Measurements from ENCODE around the gene SLC43A2. TPM values are rescaled to one million over a fixed set of nuclear protein-coding genes. Genes with fewer than 3 reads are reported as not detected.
A peak's percentile ranks its signal among the peaks of the same experiment; 100 is the strongest.

SLC43A2 gene
- total and polyA plus RNA-seq, 2 donors (not counting 3 experiments of a cell fraction or from before 2014, with no cell fraction given) = 41.7 to 52.0 TPM

DNA sequence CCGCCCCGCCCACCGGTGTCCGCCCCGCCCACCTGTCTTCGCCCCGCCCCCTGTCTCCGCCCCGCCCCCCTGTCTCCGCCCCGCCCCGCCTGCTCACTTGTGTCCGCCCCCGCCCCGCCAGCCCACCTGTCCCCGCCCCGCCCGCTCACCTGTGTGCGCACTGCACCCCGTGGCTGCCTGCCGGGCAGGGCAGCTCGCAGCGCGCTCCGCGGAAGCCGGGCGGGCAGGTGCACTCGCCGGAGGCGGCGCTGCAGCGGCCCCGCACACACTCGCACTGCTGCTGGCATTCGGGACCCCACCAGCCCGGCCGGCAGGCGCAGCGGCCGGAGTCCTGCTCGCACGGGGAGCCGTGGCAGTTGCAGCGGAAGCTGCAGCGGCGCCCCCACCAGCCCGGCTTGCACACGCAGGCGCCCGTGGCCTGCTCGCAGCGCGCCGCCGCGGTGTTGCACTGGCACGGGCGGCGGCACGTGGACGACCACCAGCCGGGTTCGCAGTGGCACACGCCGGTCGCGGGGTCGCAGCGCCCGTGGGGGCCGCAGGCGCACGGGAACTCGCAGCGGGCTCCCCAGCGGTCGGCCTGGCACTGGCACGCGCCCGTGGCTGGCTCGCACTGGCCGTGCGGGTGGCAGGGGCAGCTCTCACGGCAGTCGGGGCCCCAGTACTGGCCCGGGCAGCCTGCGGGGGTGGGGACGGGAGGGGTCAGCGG lies 14.8 kb upstream of the SLC43A2 start:
- ChIA-PET CTCF (interaction anchor here (1.5 to 7.7 kb wide), 3 partner anchors 14 to 384 kb away, joined by 7 to 218 read pairs (median 24); partner anchors contain the start of gene SLC43A2), POLR2A (no interaction called here)
- H3K4me2 ChIP-seq (ENCODE audit: insufficient read depth, low read length) = peak overlapping the region; percentile 53
- H3K4me1 ChIP-seq (ENCODE audit: control insufficient read depth, extremely low read depth, insufficient read depth, low read length) = peaks cover 35% of the 10 kb centered on the region
- H3K9me3 ChIP-seq (replicated peaks; ENCODE audit: control insufficient read depth, insufficient read depth, low read length) = no peaks in the 10 kb centered on the region
- peaks cover 14% of the 10 kb centered on the region for H3K79me2 ChIP-seq (ENCODE audit: control insufficient read depth, insufficient read depth, low read length)
- no peaks in the 10 kb centered on the region for H3K27me3 ChIP-seq (ENCODE audit: control insufficient read depth in 2 of 2, insufficient read depth in 2 of 2, low read length in 2 of 2)
- H3K9ac ChIP-seq (replicated peaks; ENCODE audit: extremely low read depth, insufficient read depth, low read length) = peak overlapping the region; percentile 84
- peaks cover 0 to 16% of the 10 kb centered on the region in 2 experiments for H3K36me3 ChIP-seq (ENCODE audit: control insufficient read depth in 2 of 2, extremely low read depth in 1 of 2, insufficient read depth in 2 of 2, low read length in 2 of 2)
- TF ChIP-seq, protein P1, sequence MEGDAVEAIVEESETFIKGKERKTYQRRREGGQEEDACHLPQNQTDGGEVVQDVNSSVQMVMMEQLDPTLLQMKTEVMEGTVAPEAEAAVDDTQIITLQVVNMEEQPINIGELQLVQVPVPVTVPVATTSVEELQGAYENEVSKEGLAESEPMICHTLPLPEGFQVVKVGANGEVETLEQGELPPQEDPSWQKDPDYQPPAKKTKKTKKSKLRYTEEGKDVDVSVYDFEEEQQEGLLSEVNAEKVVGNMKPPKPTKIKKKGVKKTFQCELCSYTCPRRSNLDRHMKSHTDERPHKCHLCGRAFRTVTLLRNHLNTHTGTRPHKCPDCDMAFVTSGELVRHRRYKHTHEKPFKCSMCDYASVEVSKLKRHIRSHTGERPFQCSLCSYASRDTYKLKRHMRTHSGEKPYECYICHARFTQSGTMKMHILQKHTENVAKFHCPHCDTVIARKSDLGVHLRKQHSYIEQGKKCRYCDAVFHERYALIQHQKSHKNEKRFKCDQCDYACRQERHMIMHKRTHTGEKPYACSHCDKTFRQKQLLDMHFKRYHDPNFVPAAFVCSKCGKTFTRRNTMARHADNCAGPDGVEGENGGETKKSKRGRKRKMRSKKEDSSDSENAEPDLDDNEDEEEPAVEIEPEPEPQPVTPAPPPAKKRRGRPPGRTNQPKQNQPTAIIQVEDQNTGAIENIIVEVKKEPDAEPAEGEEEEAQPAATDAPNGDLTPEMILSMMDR (IDR thresholded peaks at IDR 0.05; ENCODE audit: extremely low read depth in 1 of 2, insufficient read depth in 1 of 2, low read depth in 1 of 2, low read length in 2 of 2) = peak; percentile 16 to 29
- TF ChIP-seq JUN (IDR thresholded peaks at IDR 0.05; ENCODE audit: borderline replicate concordance, insufficient read depth, insufficient read length, low read depth) = no peak
- H3K9me1 ChIP-seq (replicated peaks; ENCODE audit: control insufficient read depth, extremely low read depth, insufficient read depth, low read length) = no peaks in the 10 kb centered on the region
- peak overlapping the region; percentile 72 for H3K27ac ChIP-seq (ENCODE audit: insufficient read depth, low read depth, low read length)
- H3K4me3 ChIP-seq (replicated peaks in 1 of 3; ENCODE audit: insufficient read depth in 1 of 3, low read depth in 1 of 3, low read length in 3 of 3) = peak overlapping the region in 1 of 3 experiments; percentile 78
- dilution Hi-C loops (cut with MboI; ENCODE audit: extremely low pct_ligation_motif_present, low sequenced_read_pairs) = no loop called here
- intact Hi-C loops (cut with micrococcal nuclease) = no loop called here
- no peaks in the 10 kb centered on the region for H4K20me1 ChIP-seq (replicated peaks; ENCODE audit: control insufficient read depth, extremely low read depth, insufficient read depth, low read length)
- no peak overlapping the region for H2AFZ ChIP-seq (ENCODE audit: low read depth, low read length)
- no TSS peak for BruUV-seq (replicated peaks)
- FAIRE-seq (no peak), DNase-seq (ENCODE audit: low read depth, low spot score) (no peak)

DNA sequence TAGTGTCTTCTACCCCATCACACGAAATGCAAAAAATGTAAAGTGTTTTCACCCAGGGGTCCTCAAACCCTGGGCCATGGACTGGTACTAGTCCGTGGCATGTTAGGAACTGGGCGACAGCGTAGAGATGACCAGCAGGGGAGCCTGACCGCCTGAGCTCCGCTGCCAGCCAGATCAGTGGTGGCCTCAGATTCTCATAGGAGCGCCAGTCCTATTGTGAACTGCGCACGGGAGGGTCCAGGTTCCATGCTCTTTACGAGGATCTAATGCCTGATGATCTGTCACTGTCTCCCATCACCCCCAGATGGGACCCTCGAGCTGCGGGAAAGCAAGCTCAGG lies 12.4 kb upstream of the SLC43A2 start:
- no peaks in the 10 kb centered on the region for H3K27me3 ChIP-seq (ENCODE audit: control insufficient read depth in 2 of 2, insufficient read depth in 2 of 2, low read length in 2 of 2)
- DNase-seq (ENCODE audit: low read depth, low spot score) (no peak), FAIRE-seq (no peak)
- H3K9ac ChIP-seq (replicated peaks; ENCODE audit: extremely low read depth, insufficient read depth, low read length) = no peak overlapping the region
- TF ChIP-seq POLR2AphosphoS5 (IDR thresholded peaks at IDR 0.05; ENCODE audit: insufficient read depth, low read depth, low read length) (peak; percentile 5), POLR2A (IDR thresholded peaks at IDR 0.05; ENCODE audit: low read depth, low read length) (no peak)
- H2AFZ ChIP-seq (ENCODE audit: low read depth, low read length) = no peak overlapping the region
- H3K4me1 ChIP-seq (ENCODE audit: control insufficient read depth, extremely low read depth, insufficient read depth, low read length) = peaks cover 20% of the 10 kb centered on the region
- dilution Hi-C loops (cut with MboI; ENCODE audit: extremely low pct_ligation_motif_present, low sequenced_read_pairs) = no loop called here
- peaks cover 0 to 31% of the 10 kb centered on the region in 2 experiments for H3K36me3 ChIP-seq (ENCODE audit: control insufficient read depth in 2 of 2, extremely low read depth in 1 of 2, insufficient read depth in 2 of 2, low read length in 2 of 2)
- H3K4me3 ChIP-seq (replicated peaks in 1 of 3; ENCODE audit: insufficient read depth in 1 of 3, low read depth in 1 of 3, low read length in 3 of 3) = no peak overlapping the region
- H3K79me2 ChIP-seq (ENCODE audit: control insufficient read depth, insufficient read depth, low read length) = peaks cover 14% of the 10 kb centered on the region
- H3K9me1 ChIP-seq (replicated peaks; ENCODE audit: control insufficient read depth, extremely low read depth, insufficient read depth, low read length) = no peaks in the 10 kb centered on the region
- no peaks in the 10 kb centered on the region for H3K9me3 ChIP-seq (replicated peaks; ENCODE audit: control insufficient read depth, insufficient read depth, low read length)
- intact Hi-C loops (cut with micrococcal nuclease) = no loop called here
- ChIA-PET POLR2A (interaction anchor here (0.5 kb wide), 1 partner anchor 276 kb away, joined by 3 read pairs; no protein-coding TSS in a partner anchor), CTCF (interaction anchor here (0.9 to 2.4 kb wide), 4 partner anchors 8 to 67 kb away, joined by 5 to 7 read pairs (median 6); partner anchors contain the start of gene RILP)
- no TSS peak for BruUV-seq (replicated peaks)
- no peak overlapping the region for H3K27ac ChIP-seq (ENCODE audit: insufficient read depth, low read depth, low read length)
- H3K4me2 ChIP-seq (ENCODE audit: insufficient read depth, low read length) = no peak overlapping the region
- no peaks in the 10 kb centered on the region for H4K20me1 ChIP-seq (replicated peaks; ENCODE audit: control insufficient read depth, extremely low read depth, insufficient read depth, low read length)

All from endothelial cell of umbilical vein (primary cell).